ENCODE data around the gene ZNF764. TPM values are rescaled to one million over a fixed set of nuclear protein-coding genes. Genes with fewer than 3 reads are reported as not detected.

ZNF764 gene
- total RNA-seq, 8 experiments from 2014 or later: 3.4 to 13.0 (median 9.3) TPM

DNA sequence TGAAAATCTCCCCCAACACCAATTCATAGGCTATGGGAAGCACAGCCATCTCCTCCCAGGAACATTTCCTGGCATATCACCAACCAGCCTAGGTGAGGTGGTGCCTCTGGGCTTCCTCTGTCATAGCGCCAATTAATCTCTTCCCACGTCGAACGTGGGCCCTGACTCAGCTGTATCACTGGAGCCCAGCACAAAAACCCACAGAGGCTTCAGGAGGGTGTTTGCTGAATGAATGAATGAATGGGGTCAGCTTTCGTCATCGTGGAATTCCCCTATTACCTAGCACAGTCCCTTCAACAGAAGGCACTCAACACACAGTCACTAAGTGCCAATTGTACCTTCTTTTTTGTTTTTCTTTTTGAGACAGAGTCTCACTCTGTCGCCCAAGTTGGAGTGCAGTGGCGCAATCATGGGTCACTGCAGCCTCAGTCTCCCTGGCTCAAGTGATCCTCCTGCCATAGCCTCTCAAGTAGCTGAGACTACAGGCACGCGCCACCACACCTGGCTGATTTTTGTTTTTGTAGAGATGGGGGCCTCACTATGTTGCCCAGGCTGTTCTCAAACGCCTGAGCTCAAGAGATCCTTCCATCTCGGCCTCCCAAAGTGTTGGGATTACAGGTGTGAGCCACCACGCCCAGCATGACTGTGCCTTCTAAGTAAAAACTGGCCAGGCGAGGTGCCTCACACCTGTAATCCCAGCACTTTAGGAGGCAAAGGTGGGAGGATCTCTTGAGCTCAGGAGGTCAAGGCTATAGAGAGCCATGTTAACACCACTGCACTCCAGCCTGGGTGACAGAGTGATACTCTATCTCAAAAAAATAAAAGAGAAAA is 9.2 kb upstream of the ZNF764 start:
- ATAC-seq (replicated peaks in 6 of 8): no peak
- no peak overlapping the region for H3K4me3 ChIP-seq
- WGBS, 10 experiments: 40 to 100% (median 80%) methylated on average over 1 to 12 of the region's 14 CpGs; no CpG with 5 or more reads in 1 of the 10 experiments
- H3K27ac ChIP-seq: peak overlapping the region in 1 of 2 donors; percentile 48
- peaks cover 16 to 26% of the 10 kb centered on the region in 2 donors for H3K4me1 ChIP-seq (replicated peaks in 1 of 2)
- in situ Hi-C loops (cut with MboI; ENCODE audit: low pct_unique_long_range_greater_than_20kb in 2 of 9, low sequenced_read_pairs in 9 of 9, unreplicated experiment in 9 of 9): no loop called here

DNA sequence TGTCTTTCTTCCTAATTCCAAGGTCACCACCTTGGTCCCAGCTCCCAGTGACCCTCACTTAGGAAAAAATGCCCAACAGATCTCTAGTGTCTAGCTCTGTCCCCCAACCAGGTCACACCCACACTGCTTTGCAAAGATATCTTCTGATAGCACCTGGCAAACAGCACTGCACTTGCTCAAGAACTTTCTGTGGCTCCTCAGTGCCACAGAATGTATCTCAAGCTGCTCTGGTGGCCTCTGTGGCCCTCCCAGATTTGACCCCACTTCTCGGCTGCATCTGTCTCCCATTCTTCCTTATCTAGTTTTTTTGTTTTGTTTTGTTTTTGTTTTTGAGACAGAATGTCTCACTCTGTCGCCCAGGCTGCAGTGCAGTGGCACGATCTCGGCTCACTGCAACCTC is 8.4 kb upstream of the ZNF764 start:
- ATAC-seq (replicated peaks in 6 of 8): no peak
- WGBS, 10 experiments: 0 to 100% (median 82%) methylated on average over 1 to 4 of the region's 4 CpGs; no CpG with 5 or more reads in 5 of the 10 experiments
- H3K27ac ChIP-seq: no peak overlapping the region
- in situ Hi-C loops (cut with MboI; ENCODE audit: low pct_unique_long_range_greater_than_20kb in 2 of 9, low sequenced_read_pairs in 9 of 9, unreplicated experiment in 9 of 9): no loop called here
- H3K4me3 ChIP-seq: no peak overlapping the region
- peaks cover 16 to 26% of the 10 kb centered on the region in 2 donors for H3K4me1 ChIP-seq (replicated peaks in 1 of 2)

DNA sequence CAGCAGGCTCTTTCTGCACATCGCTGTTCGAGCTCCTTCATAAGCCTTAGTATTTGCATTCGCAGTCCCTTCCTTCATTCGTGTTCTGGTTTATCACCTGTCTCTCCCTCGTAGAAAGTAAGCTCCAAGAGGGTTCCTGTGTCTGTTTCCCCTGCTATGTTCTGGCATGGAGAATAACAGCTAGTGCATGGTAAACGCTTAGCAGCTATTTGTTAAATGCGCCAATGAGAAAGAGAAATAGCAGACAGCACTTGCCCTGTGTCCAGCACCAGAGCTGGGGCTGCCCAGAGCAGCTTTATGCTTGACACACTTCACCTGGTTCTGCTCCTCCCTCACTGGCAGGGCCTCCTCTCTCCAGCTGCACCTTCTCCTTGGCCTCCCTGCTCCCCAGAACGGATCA is 7.8 kb upstream of the ZNF764 start:
- no peak overlapping the region for H3K27ac ChIP-seq
- peaks cover 16 to 26% of the 10 kb centered on the region in 2 donors for H3K4me1 ChIP-seq (replicated peaks in 1 of 2)
- WGBS, 10 experiments: 47 to 100% (median 63%) methylated on average over 1 to 8 of the region's 8 CpGs; no CpG with 5 or more reads in 1 of the 10 experiments
- H3K4me3 ChIP-seq: no peak overlapping the region
- in situ Hi-C loops (cut with MboI; ENCODE audit: low pct_unique_long_range_greater_than_20kb in 2 of 9, low sequenced_read_pairs in 9 of 9, unreplicated experiment in 9 of 9): no loop called here
- no peak for ATAC-seq (replicated peaks in 6 of 8)

DNA sequence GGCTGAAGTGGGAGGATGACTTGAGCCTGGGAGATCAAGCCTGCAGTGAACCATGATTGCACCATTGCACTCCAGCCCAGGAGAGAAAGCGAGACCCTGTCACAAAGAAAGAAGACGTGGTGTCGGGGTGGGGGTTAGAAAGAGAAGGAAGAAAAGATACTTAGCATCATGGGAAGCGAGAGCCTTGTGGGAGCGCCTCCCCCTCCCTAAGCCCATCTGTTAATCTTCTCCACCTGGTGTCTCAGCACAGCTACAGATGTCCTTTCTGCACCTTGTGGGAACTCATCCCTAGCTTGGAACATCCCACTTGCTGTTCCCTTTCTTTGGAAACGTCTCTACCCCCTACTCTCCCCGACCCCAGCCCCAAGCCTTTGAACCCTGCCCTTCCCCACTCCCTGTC is 7.4 kb upstream of the ZNF764 start:
- Histone ChIP-seq H3K4me3 (no peak overlapping the region), H3K4me1 (replicated peaks in 1 of 2) (peaks cover 12 to 23% of the 10 kb centered on the region in 2 donors), H3K27ac (no peak overlapping the region)
- no peak for ATAC-seq (replicated peaks in 6 of 8)
- WGBS, 10 experiments: 56 to 80% (median 73%) methylated on average over 1 to 5 of the region's 7 CpGs; no CpG with 5 or more reads in 6 of the 10 experiments
- in situ Hi-C loops (cut with MboI; ENCODE audit: low pct_unique_long_range_greater_than_20kb in 2 of 9, low sequenced_read_pairs in 9 of 9, unreplicated experiment in 9 of 9): no loop called here

DNA sequence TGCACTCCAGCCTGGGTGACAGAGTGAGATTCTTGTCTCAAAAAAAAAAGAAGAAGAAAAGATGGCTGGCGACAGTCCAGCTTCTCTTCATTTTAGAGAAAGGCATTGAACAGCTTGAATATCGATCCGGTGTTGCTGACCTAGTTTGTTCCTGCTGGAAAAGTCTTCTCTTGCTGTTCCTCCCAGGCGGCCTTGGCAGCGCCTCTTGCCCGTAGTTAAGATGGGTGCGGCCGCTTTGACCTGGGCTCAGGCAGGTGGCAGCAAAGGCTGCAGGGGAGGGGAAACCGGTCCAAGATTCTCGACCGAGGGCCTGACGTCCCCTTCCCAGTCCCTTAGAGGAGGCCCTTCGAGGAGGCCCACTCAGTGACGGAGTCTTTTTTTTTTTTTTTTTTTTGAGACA is 3.8 kb upstream of the ZNF764 start:
- Histone ChIP-seq H3K4me1 (replicated peaks in 1 of 2) (peaks cover 7 to 8% of the 10 kb centered on the region in 2 donors), H3K4me3 (no peak overlapping the region), H3K27ac (no peak overlapping the region)
- ATAC-seq (replicated peaks in 6 of 8): no peak
- in situ Hi-C loops (cut with MboI; ENCODE audit: low pct_unique_long_range_greater_than_20kb in 2 of 9, low sequenced_read_pairs in 9 of 9, unreplicated experiment in 9 of 9): no loop called here
- WGBS, 10 experiments: 91 to 100% (median 95%) methylated on average over 1 to 12 of the region's 14 CpGs; no CpG with 5 or more reads in 3 of the 10 experiments

DNA sequence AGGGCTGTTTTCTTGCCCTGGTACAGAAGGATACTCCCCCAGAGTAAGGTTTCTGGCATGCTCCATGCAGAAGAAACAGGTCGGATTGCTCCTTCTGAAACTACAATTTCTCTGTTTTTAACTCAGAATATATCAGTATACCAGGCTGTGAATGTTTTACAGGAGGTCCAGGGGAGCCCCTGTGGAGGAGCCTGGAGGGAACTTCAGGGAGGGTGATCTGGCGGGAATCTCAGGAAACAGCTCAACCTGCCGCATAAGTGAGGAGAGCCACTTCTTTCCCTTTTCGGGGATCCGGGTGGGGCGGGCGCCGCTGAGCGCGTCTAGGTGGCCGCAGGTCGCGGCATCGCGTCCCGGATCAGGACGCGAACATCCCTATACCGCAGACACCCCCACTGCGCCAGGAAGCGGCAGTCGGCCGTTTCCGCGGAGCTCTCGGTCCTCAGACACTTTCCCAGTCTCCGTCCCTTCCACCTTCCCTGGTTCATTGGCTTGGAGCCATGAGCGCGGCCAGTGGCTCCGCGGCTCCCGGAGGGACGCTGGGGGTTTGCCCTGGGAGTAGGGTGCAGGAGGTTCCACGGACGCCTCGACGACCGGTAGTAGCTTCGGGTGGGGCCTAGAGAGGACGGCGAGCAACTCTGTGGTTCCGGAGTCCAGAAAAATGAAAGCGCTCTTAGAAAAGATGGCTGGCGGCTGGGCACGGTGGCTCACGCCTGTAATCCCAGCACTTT is 3.1 kb upstream of the ZNF764 start:
- Histone ChIP-seq H3K27ac (no peak overlapping the region), H3K4me1 (replicated peaks in 1 of 2) (peaks cover 12 to 15% of the 10 kb centered on the region in 2 donors), H3K4me3 (no peak overlapping the region)
- ATAC-seq (replicated peaks in 6 of 8): no peak
- 13 to 85% (median 74%) methylated on average over 1 to 15 of the region's 46 CpGs; no CpG with 5 or more reads in 1 of the 10 experiments for WGBS, 10 experiments
- in situ Hi-C loops (cut with MboI; ENCODE audit: low pct_unique_long_range_greater_than_20kb in 2 of 9, low sequenced_read_pairs in 9 of 9, unreplicated experiment in 9 of 9): no loop called here

DNA sequence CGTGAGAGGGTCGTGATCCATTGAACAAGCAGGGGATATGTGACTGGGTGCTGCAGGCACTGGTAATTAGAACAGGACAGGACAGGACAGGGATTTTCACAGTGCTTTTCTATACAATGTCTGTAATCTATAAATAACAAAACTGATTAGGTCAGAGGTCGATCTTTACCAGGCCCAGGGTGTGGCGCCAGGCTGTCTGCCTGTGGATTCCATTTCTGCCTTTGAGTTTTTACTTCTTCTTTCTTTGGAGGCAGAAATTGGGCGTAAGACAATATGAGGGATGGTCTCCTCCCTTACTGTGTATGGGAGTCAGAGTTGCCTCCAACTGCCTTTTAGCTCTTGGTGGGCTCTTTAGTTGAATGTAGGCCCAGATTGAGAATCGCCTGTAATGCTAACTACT is 1.5 kb upstream of the ZNF764 start:
- in situ Hi-C loops (cut with MboI; ENCODE audit: low pct_unique_long_range_greater_than_20kb in 2 of 9, low sequenced_read_pairs in 9 of 9, unreplicated experiment in 9 of 9): no loop called here
- 78 to 100% (median 96%) methylated on average over 1 to 4 of the region's 6 CpGs; no CpG with 5 or more reads in 1 of the 10 experiments for WGBS, 10 experiments
- H3K4me3 ChIP-seq: no peak overlapping the region
- H3K27ac ChIP-seq: peak overlapping the region in 1 of 2 donors; percentile 98
- ATAC-seq (replicated peaks in 6 of 8): no peak
- peaks cover 12 to 16% of the 10 kb centered on the region in 2 donors for H3K4me1 ChIP-seq (replicated peaks in 1 of 2)

DNA sequence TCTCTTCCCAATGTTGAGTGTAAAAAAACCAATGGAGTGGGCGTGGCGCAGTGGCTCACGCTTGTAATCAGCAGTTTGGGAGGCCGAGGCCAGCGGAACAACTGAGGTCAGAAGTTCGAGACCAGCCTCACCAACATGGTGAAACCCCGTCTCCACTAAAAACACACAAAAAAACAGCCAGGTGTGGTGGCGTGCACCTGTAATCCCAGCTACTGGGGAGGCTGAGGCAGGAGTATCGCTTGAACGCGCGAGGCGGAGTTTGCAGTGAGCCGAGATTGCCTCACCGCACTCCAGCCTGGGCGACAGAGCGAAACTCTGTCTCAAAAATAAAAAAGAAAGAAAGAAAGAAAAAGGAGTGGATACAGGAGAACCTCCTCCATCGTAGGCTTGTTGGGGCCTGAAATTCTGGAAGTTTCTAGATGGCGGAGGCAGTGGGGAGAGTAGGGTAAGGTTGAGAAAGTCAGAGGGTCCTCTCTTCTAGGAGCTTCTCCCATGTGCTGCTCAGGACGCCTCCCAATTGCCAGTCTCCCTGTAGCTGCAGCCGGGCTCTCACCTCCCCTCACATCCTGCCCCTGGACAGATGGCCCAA is 709 bp upstream of the ZNF764 start:
- ATAC-seq (replicated peaks in 6 of 8): no peak
- in situ Hi-C loops (cut with MboI; ENCODE audit: low pct_unique_long_range_greater_than_20kb in 2 of 9, low sequenced_read_pairs in 9 of 9, unreplicated experiment in 9 of 9): no loop called here
- WGBS, 10 experiments: 51 to 100% (median 83%) methylated on average over 1 to 20 of the region's 21 CpGs; no CpG with 5 or more reads in 1 of the 10 experiments
- Histone ChIP-seq H3K4me3 (peak overlapping the region; percentile 61 to 96 (median 71)), H3K27ac (peak overlapping the region; percentile 98), H3K4me1 (replicated peaks in 1 of 2) (peaks cover 12 to 16% of the 10 kb centered on the region in 2 donors)

DNA sequence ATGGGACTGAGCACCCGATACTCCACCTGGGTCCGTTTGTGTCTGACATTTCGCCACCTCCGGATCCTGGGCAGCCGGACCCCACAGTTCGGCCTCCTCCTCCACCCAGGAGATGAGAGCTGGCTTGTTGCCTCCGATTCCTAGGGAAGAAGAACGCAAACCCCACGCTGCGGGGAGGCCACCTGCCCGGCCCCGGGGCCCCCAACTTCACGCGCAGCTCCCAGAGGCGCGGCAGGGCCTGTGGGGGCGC is 542 bp downstream of the ZNF764 start:
- Histone ChIP-seq H3K4me3 (peak overlapping the region; percentile 61 to 96 (median 71)), H3K4me1 (replicated peaks in 1 of 2) (peaks cover 12 to 16% of the 10 kb centered on the region in 2 donors), H3K27ac (peak overlapping the region; percentile 98)
- in situ Hi-C loops (cut with MboI; ENCODE audit: low pct_unique_long_range_greater_than_20kb in 2 of 9, low sequenced_read_pairs in 9 of 9, unreplicated experiment in 9 of 9): no loop called here
- peak in 2 of 8 experiments; percentile 0 to 1 for ATAC-seq (replicated peaks in 6 of 8)
- 0% methylated on average over 1 to 4 of the region's 17 CpGs; no CpG with 5 or more reads in 6 of the 10 experiments for WGBS, 10 experiments

DNA sequence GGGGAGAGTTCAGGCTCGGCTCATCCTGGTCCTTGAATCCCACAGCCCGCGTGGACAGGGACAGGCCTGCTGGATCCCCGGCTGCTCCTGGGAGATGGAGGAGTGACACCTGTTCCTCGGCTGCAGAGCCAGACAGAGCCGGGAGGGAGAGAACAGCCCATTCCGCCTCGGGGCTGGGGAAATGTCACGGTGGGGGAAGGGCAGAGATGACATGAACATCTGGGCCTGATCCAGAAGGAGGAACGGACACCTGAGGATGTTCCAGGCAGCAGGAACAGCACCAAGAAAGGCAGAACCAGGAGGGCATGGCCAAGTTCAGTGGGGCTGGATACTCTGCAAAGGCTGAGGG is 2.1 kb downstream of the ZNF764 start:
- no peak overlapping the region for H3K27ac ChIP-seq
- no peak overlapping the region for H3K4me3 ChIP-seq
- in situ Hi-C loops (cut with MboI; ENCODE audit: low pct_unique_long_range_greater_than_20kb in 2 of 9, low sequenced_read_pairs in 9 of 9, unreplicated experiment in 9 of 9): no loop called here
- WGBS, 10 experiments: 66 to 100% (median 85%) methylated on average over 1 to 8 of the region's 10 CpGs; no CpG with 5 or more reads in 4 of the 10 experiments
- ATAC-seq (replicated peaks in 6 of 8): no peak
- H3K4me1 ChIP-seq (replicated peaks in 1 of 2): peaks cover 12 to 16% of the 10 kb centered on the region in 2 donors

DNA sequence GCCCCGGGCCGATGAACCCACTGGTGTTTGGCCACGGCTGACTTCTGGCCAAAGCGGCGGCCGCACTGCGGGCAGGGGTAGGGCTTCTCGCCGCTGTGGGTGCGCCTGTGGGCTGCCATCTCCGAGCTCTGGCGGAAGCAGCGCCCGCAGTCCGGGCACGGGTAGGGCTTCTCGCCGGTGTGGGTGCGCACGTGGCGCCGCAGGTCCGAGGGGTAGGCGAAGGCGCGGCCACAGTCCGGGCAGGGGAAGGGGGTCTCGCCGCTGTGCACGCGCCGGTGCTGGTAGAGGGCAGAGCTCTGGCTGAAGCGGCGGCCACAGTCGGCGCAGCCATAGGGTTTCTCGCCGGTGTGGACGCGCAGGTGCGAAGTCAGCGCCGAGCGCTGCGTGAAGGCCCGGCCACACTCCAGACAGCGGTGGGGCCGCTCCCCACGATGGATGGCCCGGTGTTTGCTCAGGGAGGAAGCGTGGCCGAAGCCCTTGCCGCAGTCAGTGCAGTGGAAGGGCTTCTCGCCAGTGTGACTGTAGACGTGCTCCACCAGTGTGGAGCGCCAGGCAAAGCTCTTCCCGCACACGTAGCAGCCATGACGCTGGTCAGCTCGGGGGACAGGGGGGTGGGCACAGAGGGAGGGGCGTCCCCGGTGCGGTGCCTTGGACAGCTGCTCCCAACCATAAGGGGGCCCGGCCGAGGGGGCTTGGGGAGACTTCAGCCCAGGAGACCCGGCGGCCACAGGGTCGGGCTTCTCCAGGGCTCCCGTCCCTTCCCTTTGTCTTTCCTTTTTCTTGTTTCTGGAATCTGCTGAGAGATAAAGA is 2.7 kb downstream of the ZNF764 start:
- Histone ChIP-seq H3K4me1 (replicated peaks in 1 of 2) (peaks cover 12 to 16% of the 10 kb centered on the region in 2 donors), H3K27ac (no peak overlapping the region), H3K4me3 (no peak overlapping the region)
- WGBS, 10 experiments: 97 to 100% methylated on average over 7 to 34 of the region's 69 CpGs; no CpG with 5 or more reads in 8 of the 10 experiments
- ATAC-seq (replicated peaks in 6 of 8): no peak
- in situ Hi-C loops (cut with MboI; ENCODE audit: low pct_unique_long_range_greater_than_20kb in 2 of 9, low sequenced_read_pairs in 9 of 9, unreplicated experiment in 9 of 9): no loop called here

DNA sequence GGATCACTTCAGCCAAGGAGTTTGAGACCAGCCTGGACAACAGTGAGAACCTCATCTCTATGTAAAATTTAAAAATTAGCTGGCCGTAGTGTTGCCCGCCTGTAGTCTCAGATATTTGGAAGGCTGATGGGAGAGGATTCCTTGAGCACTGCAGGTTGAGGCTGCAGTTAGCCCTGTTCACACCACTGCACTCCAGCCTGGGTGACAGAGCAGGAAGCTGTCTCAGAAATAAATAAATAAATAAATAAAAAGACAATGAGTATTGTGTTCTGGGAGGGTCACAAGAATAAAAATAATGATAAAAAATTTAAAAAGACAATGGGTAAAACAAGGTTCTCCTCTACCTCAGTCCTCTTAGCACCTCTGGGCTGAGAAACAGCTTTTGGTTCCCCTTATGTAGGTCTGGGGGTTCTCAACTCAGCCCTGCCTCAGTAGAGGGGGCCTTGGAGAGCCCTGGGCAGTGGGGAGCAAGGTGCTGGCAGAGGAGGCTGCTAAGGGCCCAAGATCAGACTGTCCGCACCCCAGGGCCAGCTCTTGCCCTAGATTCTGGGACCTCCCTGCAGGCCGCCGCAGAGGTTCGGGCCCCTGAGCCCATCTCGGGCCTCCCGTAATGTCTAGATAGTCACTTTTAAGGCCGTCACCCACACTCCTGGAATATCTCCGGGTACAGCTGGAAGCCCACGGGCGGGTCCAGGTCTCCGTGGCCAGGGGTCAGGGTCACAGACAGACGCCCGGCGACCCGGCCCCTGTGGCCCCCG is 3.4 kb downstream of the ZNF764 start:
- 95 to 100% (median 100%) methylated on average over 1 to 2 of the region's 18 CpGs; no CpG with 5 or more reads in 6 of the 10 experiments for WGBS, 10 experiments
- H3K4me1 ChIP-seq (replicated peaks in 1 of 2): peaks cover 12 to 16% of the 10 kb centered on the region in 2 donors

More for the DNA sequence above, 3.4 kb downstream of the ZNF764 start:
- no peak for ATAC-seq (replicated peaks in 6 of 8)
- Histone ChIP-seq H3K4me3 (no peak overlapping the region), H3K27ac (no peak overlapping the region)
- in situ Hi-C loops (cut with MboI; ENCODE audit: low pct_unique_long_range_greater_than_20kb in 2 of 9, low sequenced_read_pairs in 9 of 9, unreplicated experiment in 9 of 9): no loop called here
